ENCODE data around the gene ATP6V1G1.

GRCh38 chr9:114552706-114553105 lies 34.9 kb upstream of the ATP6V1G1 start:
- TF ChIP-seq CTCF (optimal IDR thresholded peaks at IDR 0.05 in 1 of 3, IDR thresholded peaks at IDR 0.05 in 1 of 3, conservative IDR thresholded peaks at IDR 0.05 in 1 of 3; ENCODE audit: extremely low read depth in 1 of 3, insufficient read depth in 2 of 3, low read length in 3 of 3): no peak
- TF ChIP-seq EZH2 (IDR thresholded peaks at IDR 0.05; ENCODE audit: low read length): no peak
